Adrenal gland (tissue), 12 donors: ENCODE data around the gene ARFGAP1. TPM values are rescaled to one million over a fixed set of nuclear protein-coding genes. Genes with fewer than 3 reads are reported as not detected.

Experiments
- DNase-seq, 7 donors: peaks; one replicate each; pipeline ENCODE4 v3.0.0-alpha.2; 2019 to 2020
- H3K27ac ChIP-seq, 5 donors: fragments of 200-600 bp; sonication (generic) in 4 of 5; 1 replicate in 3 of 5; 2 replicates in 2 of 5; pipeline versions ENCODE4 v1.5.1 to v1.8.0; 2016 to 2020; ENCODE audit warnings: mild to moderate bottlenecking in 1 of 5
- H3K27me3 ChIP-seq: fragments of 200-600 bp; 2 replicates; pipeline ENCODE4 v1.8.0; 2021
- H3K36me3 ChIP-seq, 2 donors: fragments of 200-600 bp; replicated peaks in 1 of 2; 1 replicate in 1 of 2; 2 replicates in 1 of 2; pipeline versions ENCODE4 v1.5.1 to v1.8.0; 2018 to 2022
- H3K4me1 ChIP-seq, 2 donors: fragments of 200-600 bp; replicated peaks in 1 of 2; 1 replicate in 1 of 2; 2 replicates in 1 of 2; pipeline versions ENCODE4 v1.5.1 to v1.8.0; 2018 to 2021
- H3K4me3 ChIP-seq, 4 donors: fragments of 200-600 bp; sonication (generic) in 3 of 4; one replicate each; pipeline ENCODE4 v1.5.1; 2016 to 2018
- H3K9me3 ChIP-seq, 3 donors: fragments of 200-600 bp; sonication (generic) in 1 of 3; replicated peaks in 1 of 3; 1 replicate in 2 of 3; 2 replicates in 1 of 3; pipeline versions ENCODE4 v1.5.1 to v1.8.0; 2016 to 2021
- POLR2A ChIP-seq, 2 donors: fragments of 450-650 bp; IDR thresholded peaks; one replicate each; pipeline ENCODE4 v1.6.1; 2017; ENCODE audit warnings: antibody characterized with exemption in 2 of 2, mild to moderate bottlenecking in 2 of 2, moderate library complexity in 1 of 2
- WGBS, 4 donors: extraction: QIAGEN DNeasy Blood & Tissue Kit in 2 of 4; methylation state at CpG; one replicate each; pipeline versions ENCODE4 v1.1.5 to v1.1.7; 2013 to 2017; 5-methylcytosine and 5-hydroxymethylcytosine counted together
- intact Hi-C, 2 donors: fragments of 100-400 bp; cut with DNase I; formaldehyde crosslinking; loops; one replicate each; pipeline versions ENCODE4 v1.14.1 to v1.15.0; 2022 to 2023
- polyA plus RNA-seq, 3 donors: library from polyadenylated mRNA; stranded (reverse); fragments of 200-250 nt in 2 of 3; fragments of 350-450 nt in 1 of 3; fragmentation: Illumina TruSeq in 1 of 3; extraction: RNeasy Lipid Tissue Mini Kit (QIAGEN cat#74804) in 1 of 3; gene quantifications; one replicate each; pipeline ENCODE4 v1.2.3, GENCODE V29; 2013 to 2014
- total RNA-seq, 9 donors: library from RNA; depleted of rRNA in 4 of 9; stranded (reverse); fragments of >200 nt in 4 of 9; fragments of 120-200 nt in 1 of 9; fragmentation: NEBNext Ultra II Directional in 1 of 9; extraction: Animal tissue kit (Norgen Biotek cat#: 25700) in 1 of 9; gene quantifications; one replicate each; pipeline versions ENCODE4 v1.1.0 to v1.2.4, GENCODE V29; 2013 to 2023
- TF ChIP-seq, protein P1 (sequence below), 6 experiments: fragments of 450-650 bp in 4 of 6; fragments of 200-600 bp in 2 of 6; sonication (generic) in 1 of 6; IDR thresholded peaks; 1 replicate in 5 of 6; 2 replicates in 1 of 6; pipeline versions ENCODE4 v1.5.1 to v1.8.0; 2016 to 2021; ENCODE audit warnings: antibody characterized with exemption in 6 of 6, mild to moderate bottlenecking in 2 of 6, moderate library complexity in 1 of 6
- donor health status: healthy with polysubstance abuse.
- donor health status: Bipolar disorder and iron deficiency.
- donor health status: DM: yes; HTN: yes; CAD: no.
- donor health status: DM: no; HTN: no; CAD: no.
- donor health status: DM: no; HTN: no; CAD: no.
- donor health status: DM: yes; HTN: yes; CAD: no.

ARFGAP1 gene
- total and polyA plus RNA-seq, 12 donors = 13.0 to 286 (median 61.5) TPM

DNA sequence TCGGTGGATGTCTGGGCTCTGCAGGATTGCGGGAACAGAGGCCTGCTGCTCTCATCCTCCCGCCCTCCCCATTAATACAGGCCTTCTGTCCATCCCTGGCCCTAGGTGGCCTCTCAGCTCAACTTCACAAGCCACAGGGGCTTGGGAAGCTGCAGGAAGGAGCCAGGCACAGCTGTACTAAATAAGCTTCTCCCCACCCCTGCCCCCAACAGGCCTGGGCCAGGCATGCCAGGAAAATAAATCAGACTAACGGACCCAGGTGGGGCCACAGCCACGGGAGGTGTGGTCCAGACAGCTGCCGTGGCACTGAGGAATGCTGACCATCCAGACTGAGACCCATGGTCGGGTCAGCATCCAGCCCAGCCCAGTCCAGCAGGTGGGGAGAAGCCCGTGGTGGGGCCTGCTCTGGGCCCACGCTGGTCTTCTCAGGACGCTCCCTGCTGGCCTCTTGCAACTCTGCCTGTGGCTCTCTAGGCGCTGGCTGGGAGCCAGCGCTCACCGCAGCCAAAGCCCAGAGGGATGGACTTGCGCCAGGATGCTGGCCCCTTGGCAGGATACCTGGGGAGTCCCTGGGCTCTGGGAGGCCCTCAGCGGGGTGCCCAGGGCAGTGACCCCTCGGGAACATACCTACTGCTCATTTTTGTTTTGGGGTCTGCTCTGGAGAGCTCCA lies 48.1 kb upstream of the ARFGAP1 start:
- TF ChIP-seq, protein P1, sequence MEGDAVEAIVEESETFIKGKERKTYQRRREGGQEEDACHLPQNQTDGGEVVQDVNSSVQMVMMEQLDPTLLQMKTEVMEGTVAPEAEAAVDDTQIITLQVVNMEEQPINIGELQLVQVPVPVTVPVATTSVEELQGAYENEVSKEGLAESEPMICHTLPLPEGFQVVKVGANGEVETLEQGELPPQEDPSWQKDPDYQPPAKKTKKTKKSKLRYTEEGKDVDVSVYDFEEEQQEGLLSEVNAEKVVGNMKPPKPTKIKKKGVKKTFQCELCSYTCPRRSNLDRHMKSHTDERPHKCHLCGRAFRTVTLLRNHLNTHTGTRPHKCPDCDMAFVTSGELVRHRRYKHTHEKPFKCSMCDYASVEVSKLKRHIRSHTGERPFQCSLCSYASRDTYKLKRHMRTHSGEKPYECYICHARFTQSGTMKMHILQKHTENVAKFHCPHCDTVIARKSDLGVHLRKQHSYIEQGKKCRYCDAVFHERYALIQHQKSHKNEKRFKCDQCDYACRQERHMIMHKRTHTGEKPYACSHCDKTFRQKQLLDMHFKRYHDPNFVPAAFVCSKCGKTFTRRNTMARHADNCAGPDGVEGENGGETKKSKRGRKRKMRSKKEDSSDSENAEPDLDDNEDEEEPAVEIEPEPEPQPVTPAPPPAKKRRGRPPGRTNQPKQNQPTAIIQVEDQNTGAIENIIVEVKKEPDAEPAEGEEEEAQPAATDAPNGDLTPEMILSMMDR (IDR thresholded peaks at IDR 0.05) = peak in 2 of 6 experiments; percentile 8 to 14
- no peak for TF ChIP-seq POLR2A (IDR thresholded peaks at IDR 0.05)
- Histone ChIP-seq H3K4me1 (peaks cover 0 to 5% of the 10 kb centered on the region in 2 donors), H3K36me3 (no peaks in the 10 kb centered on the region), H3K27ac (no peak overlapping the region), H3K4me3 (no peak overlapping the region), H3K27me3 (no peaks in the 10 kb centered on the region), H3K9me3 (no peaks in the 10 kb centered on the region)
- DNase-seq = peak; percentile 32 to 73 (median 61)
- intact Hi-C loops = no loop called here
- WGBS, 4 donors = 30 to 72% (median 45%) methylated on average over 4 to 16 of the region's 16 CpGs

DNA sequence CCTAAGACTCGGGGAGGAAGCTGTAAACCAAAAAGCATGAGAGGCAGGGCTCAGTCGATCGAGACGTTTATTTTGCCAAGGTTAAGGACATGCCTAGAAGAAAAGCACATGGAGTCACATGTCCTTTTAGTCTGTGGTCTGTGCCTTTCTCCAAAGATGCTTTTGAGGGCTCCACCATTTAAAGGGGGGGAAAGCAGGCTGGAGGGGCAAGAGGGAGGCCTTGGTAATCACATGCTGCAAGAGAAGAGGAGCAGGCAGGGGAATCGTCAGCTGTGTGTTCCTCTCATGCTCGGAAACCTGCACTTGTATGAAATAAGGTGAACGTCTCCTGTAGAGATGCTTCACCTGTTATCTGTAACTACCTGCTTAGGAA lies 47.5 kb upstream of the ARFGAP1 start:
- Histone ChIP-seq H3K4me3 (no peak overlapping the region), H3K27ac (no peak overlapping the region), H3K27me3 (no peaks in the 10 kb centered on the region), H3K36me3 (no peaks in the 10 kb centered on the region), H3K9me3 (no peaks in the 10 kb centered on the region), H3K4me1 (peaks cover 0 to 5% of the 10 kb centered on the region in 2 donors)
- TF ChIP-seq POLR2A (IDR thresholded peaks at IDR 0.05) = no peak
- TF ChIP-seq, protein P1 (IDR thresholded peaks at IDR 0.05) = no peak
- 30 to 39% (median 36%) methylated on average over 7 of the region's 7 CpGs for WGBS, 4 donors
- intact Hi-C loops = no loop called here
- no peak for DNase-seq

DNA sequence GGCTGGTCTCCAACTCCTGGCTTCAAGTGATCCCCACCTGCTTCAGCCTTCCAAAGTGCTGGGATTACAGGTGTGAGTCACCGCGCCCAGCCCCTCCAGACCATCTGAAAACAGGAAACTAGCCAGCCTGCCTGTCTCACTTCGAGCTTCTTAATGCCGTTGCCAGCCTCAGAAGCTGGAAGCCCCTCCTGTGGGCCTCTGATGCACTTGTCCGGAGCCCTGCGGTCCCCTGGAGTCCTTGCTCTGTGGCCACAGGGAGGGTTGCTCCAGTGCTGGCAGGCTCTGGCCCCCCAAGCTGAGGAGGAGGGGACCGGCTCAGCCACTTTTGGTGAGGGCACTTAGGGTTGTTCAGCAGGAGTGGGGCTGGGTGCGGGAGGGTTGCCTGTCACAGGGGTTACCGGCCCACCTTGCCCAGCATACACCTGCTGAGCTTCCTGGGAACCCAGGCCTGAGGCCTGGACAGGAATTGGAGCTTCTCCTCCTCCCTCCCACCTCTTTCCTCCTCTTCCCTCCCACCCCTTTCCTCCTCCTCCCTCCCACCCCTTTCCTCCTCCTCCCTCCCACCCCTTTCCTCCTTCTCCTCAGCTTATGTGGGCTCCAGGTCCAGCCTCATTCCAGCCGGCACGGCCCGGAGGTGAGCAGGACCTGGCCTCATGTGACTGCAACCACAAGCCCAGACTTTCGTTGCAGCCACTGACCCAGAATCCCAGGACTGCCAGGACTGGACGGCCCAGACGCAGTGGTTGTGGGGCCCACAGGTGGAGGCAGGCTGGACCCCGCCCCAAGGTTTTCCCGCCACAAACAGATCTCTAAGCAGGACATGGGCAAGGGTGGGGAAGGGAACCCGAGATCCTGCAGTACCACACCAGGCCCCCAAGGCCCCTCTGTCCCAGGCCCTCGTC lies 46.3 kb upstream of the ARFGAP1 start:
- intact Hi-C loops = no loop called here
- H3K36me3 ChIP-seq = no peaks in the 10 kb centered on the region
- H3K27me3 ChIP-seq = no peaks in the 10 kb centered on the region
- no peak overlapping the region for H3K27ac ChIP-seq
- WGBS, 4 donors = 80 to 91% (median 85%) methylated on average over 6 to 19 of the region's 19 CpGs
- TF ChIP-seq, protein P1 (IDR thresholded peaks at IDR 0.05) = no peak
- TF ChIP-seq POLR2A (IDR thresholded peaks at IDR 0.05) = no peak
- H3K4me3 ChIP-seq = no peak overlapping the region
- H3K4me1 ChIP-seq = peaks cover 0 to 5% of the 10 kb centered on the region in 2 donors
- DNase-seq = no peak
- H3K9me3 ChIP-seq = no peaks in the 10 kb centered on the region

DNA sequence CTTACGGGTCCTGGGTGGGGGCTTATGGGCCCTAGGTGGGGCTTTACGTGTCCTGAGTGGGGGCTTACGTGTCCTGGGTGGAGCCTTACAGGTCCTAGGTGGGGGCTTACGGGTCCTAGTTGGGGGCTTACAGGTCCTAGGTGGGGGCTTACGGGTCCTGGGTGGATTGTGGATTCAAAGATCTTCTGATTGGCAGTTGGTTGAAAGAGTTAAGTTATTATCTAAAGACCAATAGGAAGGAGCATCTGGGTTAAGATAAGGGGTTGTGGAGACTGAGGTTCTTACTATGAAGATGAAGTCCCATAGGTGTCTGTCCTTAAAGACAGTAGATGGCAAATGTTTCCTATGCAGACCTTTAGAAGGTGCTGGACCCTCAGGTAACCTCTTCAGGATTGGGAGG lies 45.4 kb upstream of the ARFGAP1 start:
- Histone ChIP-seq H3K9me3 (no peaks in the 10 kb centered on the region), H3K27me3 (peaks cover 4% of the 10 kb centered on the region), H3K4me3 (no peak overlapping the region), H3K36me3 (no peaks in the 10 kb centered on the region), H3K27ac (no peak overlapping the region), H3K4me1 (peaks cover 0 to 5% of the 10 kb centered on the region in 2 donors)
- intact Hi-C loops = no loop called here
- TF ChIP-seq, protein P1 (IDR thresholded peaks at IDR 0.05) = no peak
- TF ChIP-seq POLR2A (IDR thresholded peaks at IDR 0.05) = no peak
- WGBS, 4 donors = 68 to 86% (median 83%) methylated on average over 4 to 5 of the region's 5 CpGs
- no peak for DNase-seq
